HG03565 (cell line): ENCODE measurements around the gene DHFR.

ENCODE experiments used
- ATAC-seq: cut with Tn5 transposase; IDR thresholded peaks from one replicate; pipeline ENCODE4 v1.9.1; 2021; ENCODE audit warnings: mild to moderate bottlenecking, moderate library complexity; ENCODE audit not compliant: unreplicated experiment

The DHFR gene

DNA sequence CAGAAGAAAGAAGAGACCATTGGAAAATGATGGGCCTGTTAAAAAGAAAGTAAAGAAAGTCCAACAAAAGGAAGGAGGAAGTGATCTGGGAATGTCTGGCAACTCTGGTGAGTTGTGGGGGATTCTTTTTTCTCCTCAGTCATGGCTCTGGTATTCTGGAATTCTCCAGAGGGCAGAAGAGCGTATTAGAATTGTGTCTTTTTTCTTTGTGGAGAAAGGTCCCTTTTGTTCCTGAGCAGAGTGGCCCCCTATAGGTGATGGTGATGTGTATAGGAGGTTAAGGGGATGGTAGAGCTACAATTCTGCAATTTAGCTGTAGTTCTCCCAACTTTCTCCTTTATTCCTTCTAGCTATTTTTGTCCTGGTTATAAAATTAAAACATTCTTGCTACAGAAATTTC, 1.6 kb upstream of the DHFR start:
- no peak for ATAC-seq

DNA sequence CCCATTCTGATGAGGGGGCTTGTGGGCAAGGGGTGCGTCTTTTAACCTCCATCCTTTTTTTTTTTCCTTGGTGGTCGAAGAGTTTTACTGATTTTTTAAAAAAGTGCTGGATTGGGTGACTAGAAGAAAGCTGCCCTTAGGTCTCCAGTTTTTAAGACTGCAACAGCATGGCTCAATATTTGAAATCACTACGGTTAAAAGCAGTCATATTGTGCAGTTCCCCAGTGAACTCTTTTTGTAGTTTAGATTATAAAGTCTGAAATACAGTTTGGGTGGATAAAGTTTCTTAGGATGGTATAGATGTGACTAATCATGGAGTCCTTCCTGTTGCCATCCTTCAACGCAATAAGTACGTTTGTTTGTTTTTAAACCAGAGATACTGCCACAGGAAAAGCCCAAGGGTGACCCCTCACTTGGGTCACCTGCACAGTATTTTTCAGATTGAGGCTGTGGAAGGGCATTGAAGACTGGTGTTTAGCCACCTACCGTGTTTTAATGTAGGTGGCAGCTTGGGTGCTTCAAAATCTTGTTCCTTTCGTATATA, 520 bp upstream of the DHFR start:
- ATAC-seq, result no peak

DNA sequence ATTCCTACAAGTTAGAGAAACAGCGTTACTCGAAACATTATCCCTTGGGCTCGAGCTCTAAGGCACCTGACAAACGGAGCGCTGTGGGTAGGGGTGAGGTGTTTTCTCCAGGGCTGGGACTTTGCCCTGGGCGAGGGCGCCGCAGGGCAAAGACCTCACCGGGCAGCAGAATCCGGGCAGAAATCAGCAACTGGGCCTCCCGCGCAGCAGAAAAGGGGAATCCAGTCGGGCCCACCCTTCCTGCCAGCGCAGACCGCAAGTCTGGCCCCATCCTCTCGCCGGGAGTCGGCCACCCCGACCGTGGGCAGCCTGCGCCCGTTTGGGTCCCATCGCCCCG, 761 bp downstream of the DHFR start:
- ATAC-seq, result no peak

DNA sequence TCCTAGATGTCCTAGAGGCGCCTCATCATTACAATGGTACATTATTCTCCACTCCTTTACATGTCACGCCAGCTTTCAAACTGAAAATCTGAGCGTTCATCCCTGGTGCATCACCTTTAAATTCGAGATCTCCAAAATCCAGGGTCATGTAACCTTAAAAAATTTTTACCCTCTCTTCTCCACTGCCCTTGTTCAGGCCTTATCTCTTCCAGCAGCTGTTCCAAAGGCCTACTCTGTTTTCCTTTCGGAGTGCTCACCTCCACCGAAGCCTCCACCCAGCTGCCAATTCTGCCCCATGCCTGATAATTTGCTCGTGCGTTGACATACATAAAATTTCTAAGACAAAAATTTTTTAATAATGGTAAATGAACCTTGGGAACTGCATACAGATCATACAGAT, 1.3 kb downstream of the DHFR start:
- no peak for ATAC-seq

DNA sequence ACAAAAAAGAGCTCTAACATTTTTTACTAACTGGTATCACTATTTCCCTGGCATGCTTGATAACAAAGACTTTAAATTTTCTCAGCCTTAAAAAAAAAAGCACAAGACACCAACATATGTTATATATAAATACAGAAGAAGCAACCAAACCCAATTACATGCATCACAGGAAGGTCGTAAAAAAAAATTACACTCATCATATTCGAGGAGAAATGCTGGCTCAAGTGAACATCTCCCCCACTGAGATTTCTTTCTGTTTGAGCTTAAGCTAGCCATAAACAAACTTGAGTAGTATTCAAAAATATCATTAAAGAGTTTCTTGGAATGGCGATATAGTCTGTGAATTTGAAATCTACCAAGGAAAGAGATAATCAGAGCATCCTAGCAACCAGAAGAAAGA, 7.9 kb downstream of the DHFR start:
- no peak for ATAC-seq

DNA sequence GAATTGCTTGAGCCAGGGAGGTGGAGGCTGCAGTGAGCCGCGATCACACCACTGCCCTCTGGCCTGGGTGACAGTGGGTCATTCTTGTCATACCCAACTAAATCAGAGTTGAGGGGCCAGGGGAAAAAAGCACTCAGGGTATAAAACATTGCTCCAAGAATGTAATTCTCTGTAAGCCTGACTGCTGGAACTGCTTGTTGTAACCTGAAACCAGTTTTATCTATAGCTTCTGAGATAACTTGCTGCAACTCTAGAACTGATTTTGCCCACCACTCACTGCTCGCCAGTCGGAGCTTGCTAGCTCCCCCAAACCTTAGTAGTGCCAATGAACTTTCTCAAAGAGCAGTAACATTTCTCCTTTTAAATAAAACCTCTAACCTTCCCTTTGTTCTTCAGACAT, 9.9 kb downstream of the DHFR start:
- no peak for ATAC-seq

DNA sequence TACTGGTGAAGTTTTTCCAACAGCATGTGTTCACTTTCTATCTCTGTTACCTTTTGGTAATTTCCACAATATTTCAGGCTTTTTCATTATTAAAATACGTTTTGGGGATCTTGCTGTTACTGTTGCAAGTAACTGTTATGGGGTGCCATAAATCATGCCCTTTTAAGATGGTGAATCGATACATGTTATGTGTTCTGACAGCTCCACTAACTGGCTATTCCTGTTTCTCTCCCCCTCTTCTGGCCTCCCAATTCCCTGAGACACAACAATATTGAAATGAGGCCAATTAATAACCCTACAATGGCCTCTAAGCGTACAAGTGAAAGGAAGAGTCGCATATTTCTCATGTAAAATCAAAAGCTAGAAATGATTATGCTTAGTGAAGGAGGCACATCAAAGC, 13.4 kb downstream of the DHFR start:
- ATAC-seq, result no peak

DNA sequence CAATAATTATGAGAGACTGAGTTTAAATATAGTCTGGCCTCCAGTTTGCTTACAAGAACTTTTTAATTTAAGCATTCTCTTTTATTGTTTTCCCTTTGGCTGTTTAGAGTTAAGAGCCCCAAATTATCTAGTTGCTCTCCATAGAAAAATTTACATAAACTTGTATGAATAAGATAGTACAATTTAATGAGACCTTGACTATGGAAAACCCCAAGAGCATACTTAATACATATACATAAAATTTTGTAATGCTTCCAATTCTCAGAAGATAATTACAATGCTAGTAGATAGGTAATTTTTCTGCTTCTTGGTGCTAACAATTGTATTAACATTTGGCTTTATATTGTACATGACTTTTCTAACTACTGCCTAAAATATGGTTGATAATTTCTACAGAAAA, 20.6 kb downstream of the DHFR start:
- ATAC-seq, result no peak

DNA sequence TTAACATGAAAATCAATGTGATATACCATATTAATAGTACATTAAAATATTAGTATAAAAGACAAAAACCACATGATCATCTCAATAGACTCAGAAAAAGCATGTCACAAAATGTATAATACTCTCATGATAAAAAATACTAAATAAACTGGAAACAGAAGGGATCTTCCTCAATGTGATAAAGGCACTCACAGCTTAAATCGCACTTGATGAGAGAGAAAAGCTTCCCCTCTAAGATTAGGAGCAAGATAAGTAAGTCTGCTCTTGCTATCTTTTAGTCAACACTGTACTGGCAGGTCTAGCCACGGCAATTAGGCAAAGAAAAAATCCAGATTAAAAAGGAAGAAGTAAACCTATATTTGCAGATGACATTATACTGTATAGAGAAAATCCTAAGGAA, 22.1 kb downstream of the DHFR start:
- no peak for ATAC-seq

DNA sequence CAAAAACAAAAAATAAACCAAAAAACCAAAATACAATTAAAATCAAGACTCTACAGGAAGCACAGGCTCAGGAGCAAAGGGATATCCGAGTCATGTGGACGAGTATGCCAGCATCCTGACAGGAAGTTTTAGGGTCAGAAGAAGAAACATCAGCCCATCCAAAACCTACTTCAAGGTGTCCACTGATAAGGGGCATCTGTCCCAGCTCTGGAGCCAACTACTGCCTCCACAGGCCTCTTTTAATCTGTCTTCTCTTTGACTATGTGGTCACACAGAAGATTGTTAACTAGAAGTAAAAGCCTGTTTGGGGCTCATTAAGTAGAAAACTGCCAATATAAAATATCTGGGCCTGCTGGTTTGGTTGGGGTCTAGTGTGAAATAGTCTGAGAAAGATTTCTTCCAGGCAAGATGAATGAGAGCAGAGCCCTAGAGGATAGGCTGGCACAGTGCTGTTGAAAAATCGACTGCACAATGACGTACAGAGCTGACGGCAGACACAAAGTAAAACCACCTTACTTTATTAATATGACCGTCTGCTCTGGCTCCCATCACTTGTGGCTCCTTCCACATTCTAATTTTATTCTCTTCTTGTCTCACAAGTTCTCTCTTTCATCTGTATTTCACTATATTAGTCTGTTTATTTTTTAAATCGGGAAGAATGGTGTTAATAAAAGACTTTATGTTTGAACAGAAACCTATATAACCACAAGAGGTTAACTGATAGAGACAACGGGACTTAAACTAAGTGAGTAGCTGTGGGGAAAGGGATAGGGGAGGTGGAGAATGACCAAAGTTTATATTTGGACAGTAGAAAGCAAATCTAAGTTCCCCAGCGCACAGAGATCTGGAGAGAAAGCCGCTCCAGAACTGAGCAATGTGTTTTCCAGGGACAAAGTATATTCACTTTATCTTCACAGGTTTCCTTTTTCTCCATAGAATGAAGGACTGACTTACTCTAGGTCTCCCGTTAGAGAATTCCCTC, 23.2 kb downstream of the DHFR start:
- ATAC-seq, result no peak

DNA sequence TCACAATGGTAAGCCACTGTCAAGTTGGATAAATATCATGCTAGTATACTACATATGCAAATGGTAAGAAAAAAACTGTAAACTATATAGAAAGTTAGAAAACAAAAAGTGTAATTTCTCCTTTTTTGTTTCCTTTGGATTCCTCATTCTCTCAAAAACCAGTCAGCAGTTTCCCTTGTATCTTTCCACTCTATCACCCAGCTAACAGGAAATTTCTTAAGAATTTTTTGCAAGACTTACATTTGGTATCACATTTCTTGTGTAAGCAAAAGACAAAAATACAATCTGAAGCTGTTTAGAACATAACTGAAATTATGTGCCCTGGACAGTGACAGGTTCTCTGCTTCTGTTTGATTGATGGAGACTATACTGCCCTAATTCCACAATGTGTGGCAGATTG, 25.5 kb downstream of the DHFR start:
- no peak for ATAC-seq

DNA sequence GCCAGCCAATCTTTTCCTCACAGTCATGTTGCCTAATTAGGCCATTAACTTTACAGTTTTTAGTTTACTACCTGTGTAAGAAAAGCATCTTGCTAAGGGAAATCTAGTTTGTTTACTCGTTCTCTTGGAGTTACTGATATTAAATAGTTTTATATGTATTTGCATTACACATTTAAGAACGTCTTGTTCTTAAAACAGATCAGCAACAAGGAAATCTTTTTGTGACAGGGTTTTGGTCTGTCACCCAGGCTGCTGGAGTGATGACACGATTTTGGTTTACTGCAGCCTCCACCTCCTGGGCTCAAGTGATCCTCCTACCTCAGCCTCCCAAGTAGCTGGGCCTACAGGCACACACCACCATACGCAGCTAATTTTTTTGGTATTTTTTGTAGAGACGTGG, 29.6 kb downstream of the DHFR start:
- ATAC-seq, result no peak

DNA sequence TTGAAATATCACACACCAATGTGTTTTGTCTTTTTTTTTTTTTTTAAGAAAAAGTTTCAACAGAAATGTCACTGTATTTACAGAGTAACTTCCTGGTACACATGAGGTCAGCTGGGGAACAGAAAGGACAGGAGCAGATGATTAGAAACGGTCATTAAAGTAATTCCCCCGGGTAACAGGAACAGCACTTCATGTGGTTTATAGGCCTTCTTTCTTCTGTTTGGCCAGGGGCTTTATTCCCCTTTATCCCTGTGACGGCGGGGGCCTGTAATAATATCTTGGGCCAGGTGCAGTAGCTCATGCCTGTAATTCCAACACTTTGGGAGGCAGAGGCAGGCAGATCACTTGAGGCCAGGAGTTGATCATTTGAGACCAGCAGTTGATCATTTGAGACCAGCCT, 30.8 kb downstream of the DHFR start:
- ATAC-seq, result no peak

DNA sequence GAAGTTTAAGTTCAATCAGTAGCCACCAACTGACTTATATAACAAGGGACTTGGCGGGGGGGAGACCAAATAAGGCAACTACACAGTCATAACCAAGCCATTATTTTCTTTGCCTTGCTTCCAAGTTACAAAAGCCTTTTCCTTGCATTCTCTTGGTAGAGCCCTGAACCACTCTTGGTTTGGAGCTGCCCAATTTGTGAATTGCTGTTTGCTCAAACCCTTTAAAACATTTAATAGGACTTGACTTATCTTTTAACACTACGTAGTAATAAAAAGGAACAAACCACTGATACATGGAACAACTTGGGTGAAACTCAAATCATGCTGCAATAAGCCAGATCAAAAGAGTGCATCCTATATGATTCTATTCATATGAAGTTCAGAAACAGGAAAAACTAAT, 32.0 kb downstream of the DHFR start:
- no peak for ATAC-seq

DNA sequence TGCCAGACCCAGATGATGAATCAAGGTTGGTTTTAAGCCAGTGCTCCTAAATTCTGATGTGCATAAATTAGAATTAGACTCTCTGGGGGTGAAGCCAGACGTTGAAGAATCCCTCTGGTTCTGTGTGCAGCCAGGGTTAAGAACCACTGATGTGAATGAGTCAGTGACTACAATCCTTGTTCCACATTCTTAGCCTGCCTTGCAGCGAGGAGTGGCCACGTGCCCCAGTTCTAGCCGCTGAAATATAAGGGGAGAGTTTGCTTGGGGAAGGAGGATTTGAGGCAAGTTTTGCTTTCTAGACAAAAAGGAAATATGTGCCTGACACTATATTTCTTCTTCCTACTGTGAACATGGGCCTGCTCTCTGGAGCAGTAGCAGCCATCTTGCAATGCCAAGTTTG, 34.6 kb downstream of the DHFR start:
- ATAC-seq, result no peak

DNA sequence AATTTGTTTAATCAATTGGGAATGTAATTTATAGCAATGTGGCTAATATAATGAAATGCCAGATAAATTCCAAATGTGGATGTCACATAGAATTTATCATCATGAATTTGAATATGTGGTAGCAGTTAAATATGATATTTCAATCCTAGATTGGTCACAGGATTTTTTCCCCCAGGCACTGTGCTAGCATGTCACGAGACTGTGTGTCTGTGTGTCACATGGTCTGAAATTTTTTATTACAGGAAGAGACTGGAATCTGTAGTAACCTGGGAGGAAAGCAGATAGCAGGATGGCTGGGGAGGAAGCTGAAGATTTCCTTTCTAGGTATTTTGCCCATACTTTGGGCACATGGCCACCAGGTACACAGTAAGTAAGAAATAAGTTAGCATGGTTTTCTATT, 35.7 kb downstream of the DHFR start:
- no peak for ATAC-seq

DNA sequence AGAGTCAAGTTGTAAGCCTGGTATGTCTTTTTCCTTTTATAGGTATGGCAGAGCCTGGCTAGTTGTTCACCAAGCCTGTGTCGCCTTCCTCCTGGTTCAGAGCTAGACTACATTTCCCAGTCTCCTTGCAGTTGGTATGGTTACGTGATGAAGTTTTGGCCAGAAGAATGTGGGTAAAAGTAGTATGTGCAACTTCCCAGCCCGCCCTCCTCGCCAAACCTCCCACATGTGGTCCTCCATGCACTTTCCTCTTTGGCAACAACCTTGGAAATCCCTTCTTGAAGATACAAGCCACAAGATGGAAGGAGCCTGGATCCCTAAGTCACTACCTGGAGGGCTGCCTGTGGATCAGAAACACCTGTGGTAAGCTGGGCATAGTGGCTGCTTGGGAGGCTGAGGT, 36.3 kb downstream of the DHFR start:
- no peak for ATAC-seq

DNA sequence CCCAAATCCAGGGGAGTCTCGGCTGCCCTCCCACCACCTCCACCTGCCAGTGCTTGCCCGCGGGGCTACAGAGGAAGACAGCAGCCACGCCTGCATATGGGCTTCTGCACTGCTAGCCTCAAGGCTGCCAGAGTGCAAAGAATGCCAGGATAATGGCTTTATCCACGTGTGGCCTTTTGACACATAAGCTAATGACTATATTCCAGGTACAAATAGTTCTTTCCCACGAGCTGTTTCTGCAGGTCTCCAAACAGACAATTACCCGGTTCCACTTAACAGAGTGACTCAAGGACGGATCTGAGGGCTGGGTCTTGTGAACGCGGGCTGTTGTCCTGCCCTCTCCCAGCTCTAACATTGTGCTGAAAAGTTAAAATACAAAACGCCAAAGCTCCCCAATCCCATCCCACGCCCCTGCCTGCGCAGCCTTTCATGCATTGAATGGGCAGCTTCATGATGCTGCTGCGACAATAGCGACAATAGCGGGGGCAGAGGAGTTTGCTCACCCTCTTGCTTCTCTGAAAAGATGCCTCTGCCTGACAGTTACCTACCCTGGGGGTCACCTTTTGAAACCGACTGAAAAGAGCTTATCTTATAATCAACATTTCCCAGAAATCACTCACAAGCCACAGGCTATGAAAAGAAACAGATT, 39.4 kb downstream of the DHFR start:
- no peak for ATAC-seq

DNA sequence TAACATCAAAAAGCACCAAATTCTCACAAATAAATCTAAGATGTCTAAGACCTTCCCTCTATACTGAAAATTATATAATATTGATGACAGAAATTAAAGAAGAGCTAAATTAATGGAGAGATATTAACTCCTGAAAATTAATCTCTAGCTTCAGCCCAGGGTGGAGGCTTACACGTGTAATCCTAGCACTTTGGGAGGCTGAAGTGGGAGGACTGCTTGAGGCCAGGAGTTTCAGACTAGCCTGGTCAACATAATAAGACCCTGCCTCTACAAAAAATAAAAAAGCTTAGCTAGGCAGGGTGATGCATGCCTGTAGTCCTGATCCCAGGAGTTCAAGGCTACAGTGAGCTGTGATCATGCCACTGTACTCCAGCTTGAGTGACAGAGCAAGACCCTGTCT, 45.1 kb downstream of the DHFR start:
- no peak for ATAC-seq

DNA sequence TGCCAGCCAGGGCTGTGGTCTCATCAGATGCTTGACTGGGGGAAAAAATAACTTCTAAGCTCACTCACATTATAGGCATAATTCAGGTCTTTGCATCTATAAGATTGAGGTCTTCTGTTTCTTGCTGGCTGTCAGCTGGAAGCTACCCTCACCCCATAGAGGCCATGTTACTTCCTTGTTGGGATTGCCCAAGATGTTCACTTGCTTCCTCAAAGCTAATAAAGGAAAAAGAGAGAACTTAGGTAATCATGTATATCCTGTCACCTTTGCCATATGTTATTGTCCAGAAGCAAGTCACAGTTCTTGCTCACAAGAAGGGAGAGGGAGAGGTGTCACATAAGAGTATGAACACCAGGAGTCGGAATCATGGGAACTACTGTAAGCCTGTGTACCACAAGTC, 46.1 kb downstream of the DHFR start:
- no peak for ATAC-seq

DNA sequence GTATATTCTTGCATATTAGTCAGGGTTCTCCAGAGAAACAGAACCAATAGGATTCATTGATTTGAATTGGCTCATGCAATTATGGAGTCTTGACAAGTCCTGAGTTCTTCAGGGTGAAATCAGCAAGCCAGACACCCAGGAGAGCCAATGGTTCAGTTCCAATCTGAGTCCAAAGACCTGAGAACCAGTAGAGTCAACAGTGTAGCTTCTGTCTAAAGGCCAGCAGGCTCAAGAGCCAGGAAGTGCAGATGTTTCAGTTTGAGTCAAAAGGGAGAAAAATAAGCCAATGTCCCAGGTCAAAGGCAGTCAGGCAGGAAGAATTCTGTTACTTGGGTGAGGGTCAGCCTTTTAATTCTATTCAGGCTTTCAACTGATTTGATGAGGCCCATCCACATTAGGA, 47.0 kb downstream of the DHFR start:
- ATAC-seq, result peak; percentile 90

DNA sequence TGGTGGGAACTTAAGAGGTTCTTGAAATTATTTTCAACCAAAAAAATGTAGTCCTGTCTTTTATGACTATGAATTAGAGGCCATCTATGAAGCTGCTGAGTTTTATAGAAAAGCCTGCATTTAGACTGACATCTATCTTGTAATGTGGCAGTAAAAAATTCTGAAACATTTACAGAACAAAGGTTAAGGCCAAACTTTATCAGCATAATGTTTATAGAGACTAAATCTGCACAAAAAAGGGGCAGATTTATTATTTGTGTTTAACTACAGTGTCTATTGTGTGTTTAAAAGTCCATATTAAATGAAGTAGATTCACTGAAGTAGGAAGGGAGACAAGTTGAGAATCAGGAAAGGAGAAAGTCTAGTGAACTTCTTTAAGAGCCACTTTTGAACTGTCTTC, 47.4 kb downstream of the DHFR start:
- ATAC-seq, result no peak
